GM13976 (cell line): ENCODE data around the gene FAM131C.
"Not testable (repeated sequence)": the region's sequence is repeated elsewhere in the genome, so short reads cannot be mapped to it uniquely, and the experiment has no call there.

Experiments used
- DNase-seq: peaks from one replicate; pipeline ENCODE4 v3.0.0; 2012; ENCODE audit warnings: low spot score
- CTCF ChIP-seq: IDR thresholded peaks from 2 replicates; pipeline ENCODE4 v1.5.1; 2012; ENCODE audit warnings: borderline replicate concordance, mild to moderate bottlenecking; ENCODE audit not compliant: insufficient read depth; ENCODE audit errors: extremely low read depth, missing control alignments, control extremely low read depth
- in situ Hi-C: fragments of 300-500 bp; cut with MboI; formaldehyde crosslinking; loops from one replicate; pipeline ENCODE4 v1.12.0; 2022; ENCODE audit warnings: low sequenced_read_pairs, mixed read lengths, inconsistent platforms; ENCODE audit not compliant: unreplicated experiment

Gene FAM131C

GRCh38 chr1:16109571-16109970, 36.1 kb upstream of the FAM131C start:
- TF ChIP-seq CTCF, result no peak
- DNase-seq, result no peak
- in situ Hi-C loops, result no loop called here

GRCh38 chr1:16107039-16107438, 33.6 kb upstream of the FAM131C start:
- in situ Hi-C loops, DNase-seq: not testable (repeated sequence)

DNA sequence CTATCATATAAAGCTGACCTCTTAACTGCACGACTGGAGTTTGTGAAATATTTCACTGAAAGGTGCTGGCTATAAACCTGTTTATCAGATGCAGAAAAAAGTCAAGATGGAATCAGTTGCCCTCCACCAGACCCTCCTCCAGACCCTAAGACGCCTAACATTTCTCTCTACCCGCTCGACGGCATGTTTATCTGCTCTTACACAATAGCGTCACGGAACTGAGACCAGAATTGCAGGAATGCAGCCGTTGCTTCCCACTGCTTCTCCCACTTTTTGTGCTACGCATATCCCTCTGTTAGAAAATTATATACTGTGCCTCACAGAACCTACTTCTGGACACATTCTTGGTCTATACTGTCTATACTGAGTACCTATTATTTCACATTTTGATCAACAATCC, 28.2 kb upstream of the FAM131C start:
- in situ Hi-C loops, result no loop called here
- TF ChIP-seq CTCF, result no peak
- no peak for DNase-seq

DNA sequence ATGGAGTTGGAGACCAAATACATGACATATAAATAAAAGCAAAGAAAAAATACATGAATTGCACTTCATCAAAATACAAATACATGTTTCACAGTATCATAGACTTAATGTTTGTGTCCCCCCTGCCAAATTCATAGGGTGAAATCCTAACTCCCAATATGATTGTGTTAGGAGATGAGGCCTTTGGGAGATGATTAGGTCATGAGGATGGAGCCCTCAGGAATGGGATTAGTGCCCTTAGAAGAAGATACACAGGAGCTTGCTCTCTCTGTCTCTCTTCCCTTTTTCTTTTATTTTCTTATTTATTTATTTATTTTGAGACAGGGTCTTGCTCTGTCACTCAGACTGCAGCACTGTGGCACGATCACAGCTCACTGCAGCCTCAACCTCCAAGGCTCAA, 26.0 kb upstream of the FAM131C start:
- DNase-seq, result no peak
- no peak for TF ChIP-seq CTCF
- in situ Hi-C loops, result loop anchor here (25.0 kb wide), 1 partner anchor 263 kb away; the partner anchor contains the start of genes FBXO42 and SZRD1

GRCh38 chr1:16095447-16095846, 22.0 kb upstream of the FAM131C start:
- DNase-seq, result no peak
- no peak for TF ChIP-seq CTCF
- in situ Hi-C loops, result loop anchor here (25.0 kb wide), 1 partner anchor 267 kb away; the partner anchor contains the start of genes FBXO42 and SZRD1

DNA sequence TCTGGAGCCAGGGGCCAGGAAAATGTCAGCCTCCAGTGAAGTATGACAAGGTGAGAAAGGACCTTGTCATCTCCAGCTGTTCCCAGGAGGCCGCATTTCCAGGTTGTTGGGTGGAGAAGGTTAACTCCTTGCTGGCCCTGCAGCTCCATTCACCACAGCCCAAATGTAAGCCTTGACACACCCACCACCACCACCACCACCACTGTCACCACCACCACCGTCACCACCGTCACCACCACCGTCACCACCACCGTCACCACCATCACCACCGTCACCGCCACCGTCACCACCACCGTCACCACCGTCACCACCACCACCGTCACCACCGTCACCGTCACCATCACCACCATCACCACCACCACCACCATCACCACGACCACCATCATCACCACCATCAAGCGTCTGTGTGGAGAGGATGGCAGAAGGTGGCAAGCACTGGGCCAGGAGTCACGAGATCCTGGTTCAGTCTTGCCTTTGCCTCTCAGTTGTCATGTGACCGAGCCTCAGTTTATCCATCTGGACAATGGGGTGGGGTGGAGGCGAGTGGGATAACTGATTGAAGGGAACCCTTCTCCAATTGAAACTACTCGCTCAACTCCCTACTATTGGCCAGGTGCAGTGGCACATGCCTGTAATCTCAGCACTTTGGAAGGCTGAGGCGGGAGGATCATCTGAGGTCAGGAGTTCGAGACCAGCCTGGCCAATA, 21.2 kb upstream of the FAM131C start:
- in situ Hi-C loops, result loop anchor here (25.0 kb wide), 1 partner anchor 268 kb away; the partner anchor contains the start of genes FBXO42 and SZRD1
- no peak for TF ChIP-seq CTCF
- no peak for DNase-seq

GRCh38 chr1:16093611-16094010, 20.2 kb upstream of the FAM131C start:
- DNase-seq, result no peak
- in situ Hi-C loops, result loop anchor here (25.0 kb wide), 1 partner anchor 269 kb away; the partner anchor contains the start of genes FBXO42 and SZRD1
- TF ChIP-seq CTCF, result no peak
